PC-9 (cell line): ENCODE measurements around the gene SEC23B. TPM values are rescaled to one million over a fixed set of nuclear protein-coding genes. Genes with fewer than 3 reads are reported as not detected.

Experiments
- BruUV-seq: library from RNA; stranded (reverse); fragments of 400-500 nt; replicated peaks from 2 replicates; lab custom pipeline; 2021; lab: Mats Ljungman, UMichigan
- CTCF ChIA-PET: fragments of 300-600 bp; sonication (Branson Sonifier 250); formaldehyde crosslinking; loops from one replicate; lab custom pipeline; 2022; ENCODE audit warnings: antibody characterized with exemption; lab: Charles Lee
- POLR2A ChIA-PET: fragments of 300-600 bp; sonication (Branson Sonifier 250); formaldehyde crosslinking; loops from one replicate; lab custom pipeline; 2022; ENCODE audit warnings: antibody characterized with exemption; ENCODE audit not compliant: unreplicated experiment; lab: Charles Lee
- DNase-seq, 2 experiments: peaks; one replicate each; pipeline versions ENCODE4 v3.0.0 to v3.0.0-alpha.2; 2015 to 2022; ENCODE audit warnings: mixed read lengths in 1 of 2
- H2AFZ ChIP-seq: fragments of 200-600 bp; sonication (generic); 2 replicates; pipeline ENCODE4 v1.8.1; 2017; ENCODE audit warnings: antibody characterized with exemption
- H3F3A ChIP-seq: fragments of 200-600 bp; sonication (generic); 2 replicates; pipeline ENCODE4 v1.8.1; 2017; ENCODE audit warnings: antibody characterized with exemption, mild to moderate bottlenecking, low read depth; ENCODE audit not compliant: insufficient read depth
- H3K27ac ChIP-seq: fragments of 200-600 bp; sonication (generic); 2 replicates; pipeline ENCODE4 v1.6.1; 2016; ENCODE audit warnings: mixed run types
- H3K27me3 ChIP-seq: fragments of 200-600 bp; sonication (generic); 2 replicates; pipeline ENCODE4 v1.6.1; 2016; ENCODE audit warnings: low read depth, mixed run types; ENCODE audit not compliant: insufficient read depth
- H3K36me3 ChIP-seq: fragments of 200-600 bp; sonication (generic); 2 replicates; pipeline ENCODE4 v1.6.1; 2016; ENCODE audit warnings: low read depth, mixed run types
- H3K4me1 ChIP-seq: fragments of 200-600 bp; sonication (generic); replicated peaks from 2 replicates; pipeline ENCODE4 v1.6.1; 2016; ENCODE audit warnings: mixed run types; ENCODE audit not compliant: insufficient read depth
- H3K4me2 ChIP-seq: fragments of 200-600 bp; sonication (generic); 2 replicates; pipeline ENCODE4 v1.6.1; 2017; ENCODE audit warnings: mixed run types
- H3K4me3 ChIP-seq: fragments of 200-600 bp; sonication (generic); 2 replicates; pipeline ENCODE4 v1.6.1; 2016; ENCODE audit warnings: mixed run types
- H3K79me2 ChIP-seq: fragments of 200-600 bp; sonication (generic); 2 replicates; pipeline ENCODE4 v1.6.1; 2017; ENCODE audit warnings: low read depth, mixed run types
- H3K9me2 ChIP-seq: fragments of 200-600 bp; sonication (generic); 2 replicates; pipeline ENCODE4 v1.8.1; 2017; ENCODE audit warnings: mild to moderate bottlenecking; ENCODE audit not compliant: insufficient read depth
- H3K9me3 ChIP-seq: fragments of 200-600 bp; sonication (generic); 2 replicates; pipeline ENCODE4 v1.8.1; 2016; ENCODE audit warnings: low read depth; ENCODE audit not compliant: insufficient read depth
- H4K20me1 ChIP-seq: fragments of 200-600 bp; sonication (generic); 2 replicates; pipeline ENCODE4 v1.8.1; 2017; ENCODE audit not compliant: insufficient read depth
- EZH2 ChIP-seq: fragments of 200-600 bp; sonication (generic); IDR thresholded peaks from 2 replicates; pipeline ENCODE4 v1.8.0; 2017; ENCODE audit warnings: antibody characterized with exemption, low read depth
- intact Hi-C: fragments of 100-400 bp; cut with micrococcal nuclease; formaldehyde crosslinking; loops from one replicate; pipeline ENCODE4 v1.10.0; 2022; ENCODE audit not compliant: unreplicated experiment
- total RNA-seq: library from RNA; stranded (reverse); gene quantifications from 2 replicates; pipeline ENCODE4 v1.2.3, GENCODE V29; 2021
- TF ChIP-seq, protein P1 (sequence below): fragments of 200-600 bp; sonication (generic); conservative IDR thresholded peaks from 2 replicates; pipeline ENCODE4 v1.6.1; 2017; ENCODE audit warnings: mixed run types, antibody characterized with exemption, mild to moderate bottlenecking, moderate library complexity

SEC23B gene
- total RNA-seq, 1 experiment from 2014 or later = 78.5 TPM

GRCh38 chr20:18580012-18580411, 72.3 kb downstream of the SEC23B start:
- no peaks in the 10 kb centered on the region for H3K9me3 ChIP-seq
- no peak overlapping the region for H3K4me2 ChIP-seq
- no peak overlapping the region for H3K4me3 ChIP-seq
- CTCF ChIA-PET = no interaction called here
- H4K20me1 ChIP-seq = no peaks in the 10 kb centered on the region
- no TSS peak for BruUV-seq
- no peaks in the 10 kb centered on the region; the same call in 1 of the 2 replicates for H3K4me1 ChIP-seq
- no peaks in the 10 kb centered on the region for H3K36me3 ChIP-seq
- H3K9me2 ChIP-seq = no peaks in the 10 kb centered on the region
- H3K27ac ChIP-seq = no peak overlapping the region
- no peak for TF ChIP-seq EZH2
- TF ChIP-seq, protein P1, sequence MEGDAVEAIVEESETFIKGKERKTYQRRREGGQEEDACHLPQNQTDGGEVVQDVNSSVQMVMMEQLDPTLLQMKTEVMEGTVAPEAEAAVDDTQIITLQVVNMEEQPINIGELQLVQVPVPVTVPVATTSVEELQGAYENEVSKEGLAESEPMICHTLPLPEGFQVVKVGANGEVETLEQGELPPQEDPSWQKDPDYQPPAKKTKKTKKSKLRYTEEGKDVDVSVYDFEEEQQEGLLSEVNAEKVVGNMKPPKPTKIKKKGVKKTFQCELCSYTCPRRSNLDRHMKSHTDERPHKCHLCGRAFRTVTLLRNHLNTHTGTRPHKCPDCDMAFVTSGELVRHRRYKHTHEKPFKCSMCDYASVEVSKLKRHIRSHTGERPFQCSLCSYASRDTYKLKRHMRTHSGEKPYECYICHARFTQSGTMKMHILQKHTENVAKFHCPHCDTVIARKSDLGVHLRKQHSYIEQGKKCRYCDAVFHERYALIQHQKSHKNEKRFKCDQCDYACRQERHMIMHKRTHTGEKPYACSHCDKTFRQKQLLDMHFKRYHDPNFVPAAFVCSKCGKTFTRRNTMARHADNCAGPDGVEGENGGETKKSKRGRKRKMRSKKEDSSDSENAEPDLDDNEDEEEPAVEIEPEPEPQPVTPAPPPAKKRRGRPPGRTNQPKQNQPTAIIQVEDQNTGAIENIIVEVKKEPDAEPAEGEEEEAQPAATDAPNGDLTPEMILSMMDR = no peak
- intact Hi-C loops = no loop called here
- no peak for DNase-seq
- no peaks in the 10 kb centered on the region for H3K27me3 ChIP-seq
- H2AFZ ChIP-seq = no peak overlapping the region
- POLR2A ChIA-PET = no interaction called here
- H3K79me2 ChIP-seq = no peaks in the 10 kb centered on the region
- no peaks in the 10 kb centered on the region for H3F3A ChIP-seq

DNA sequence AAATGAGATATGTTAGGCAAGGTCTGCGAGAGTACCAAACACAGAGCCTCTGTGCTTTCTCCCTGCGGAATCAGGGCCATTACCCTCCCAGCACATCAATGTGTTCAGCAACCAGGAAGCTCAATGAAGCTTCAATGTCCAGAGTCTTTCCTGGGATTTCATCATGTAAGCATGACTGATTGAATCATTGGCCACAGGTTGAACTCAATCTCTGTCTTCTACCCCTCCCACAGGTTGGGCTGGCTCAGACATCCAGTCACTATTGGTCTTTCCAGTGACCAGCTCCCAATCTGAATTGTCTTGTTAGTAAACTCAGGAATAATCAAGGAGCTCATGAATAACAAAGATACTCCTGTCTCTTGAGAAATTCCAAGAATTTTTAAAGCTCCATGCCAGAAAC, 77.4 kb downstream of the SEC23B start:
- intact Hi-C loops = no loop called here
- Histone ChIP-seq H4K20me1 (no peaks in the 10 kb centered on the region; the same call in 1 of the 2 replicates), H3K9me2 (no peaks in the 10 kb centered on the region), H3K9me3 (no peaks in the 10 kb centered on the region), H3F3A (no peaks in the 10 kb centered on the region), H3K27ac (peak overlapping the region; percentile 49), H3K4me2 (no peak overlapping the region), H3K36me3 (no peaks in the 10 kb centered on the region), H3K27me3 (no peaks in the 10 kb centered on the region), H2AFZ (no peak overlapping the region), H3K4me1 (peaks cover 12% of the 10 kb centered on the region; the same call in 1 of the 2 replicates), H3K79me2 (peaks cover 20% of the 10 kb centered on the region), H3K4me3 (no peak overlapping the region)
- BruUV-seq = no TSS peak
- CTCF ChIA-PET = no interaction called here
- TF ChIP-seq EZH2 = no peak
- TF ChIP-seq, protein P1 = no peak
- peak; percentile 28 to 40 for DNase-seq
- POLR2A ChIA-PET = interaction anchor here (0.6 to 0.7 kb wide), 2 partner anchors 30 to 197 kb away, joined by 5 to 14 read pairs; no protein-coding TSS in a partner anchor

DNA sequence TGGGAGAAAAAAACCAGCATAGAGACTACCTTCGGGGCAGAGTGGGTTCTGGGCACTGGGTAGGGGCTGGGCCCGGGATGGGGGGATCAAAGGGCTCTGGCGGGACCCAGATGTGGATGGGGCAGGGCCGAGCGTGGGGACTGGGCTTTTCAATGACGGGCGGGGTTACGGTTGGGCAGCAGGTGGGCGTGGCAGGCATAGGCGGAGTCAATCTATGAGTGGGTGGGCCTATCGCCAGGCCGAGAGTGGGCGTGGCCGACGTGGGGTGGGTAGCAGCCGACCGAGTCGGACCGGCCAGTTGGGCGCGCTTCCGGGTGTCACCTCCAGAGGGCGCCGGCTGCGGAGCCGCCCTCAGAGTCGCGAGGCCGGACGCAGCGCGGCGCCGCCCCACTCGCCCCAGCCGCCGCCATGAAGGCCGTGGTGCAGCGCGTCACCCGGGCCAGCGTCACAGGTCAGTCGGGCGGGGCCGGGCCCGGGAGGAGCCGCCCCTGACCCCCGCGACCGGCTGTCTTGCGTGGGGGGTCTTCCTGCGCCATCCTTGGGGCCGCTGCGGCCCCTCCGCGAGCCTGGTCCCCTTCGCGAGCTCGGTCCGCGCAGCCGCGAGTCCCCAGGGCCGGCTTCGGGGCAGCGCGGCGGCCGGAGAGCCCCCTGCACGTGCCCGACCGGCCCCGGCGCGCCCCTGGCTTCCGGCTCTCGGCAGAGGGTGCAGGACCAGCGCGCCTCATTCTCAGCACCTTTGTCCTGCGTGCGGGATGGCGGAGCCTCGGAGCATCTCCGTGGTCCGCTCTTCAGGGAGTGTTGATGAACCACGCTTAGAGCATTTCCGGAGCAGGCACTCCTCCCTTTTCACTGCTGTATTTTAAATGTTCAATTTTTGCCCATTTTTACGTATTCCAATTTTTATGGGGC, 80.2 kb downstream of the SEC23B start, which contains the start of gene DTD1:
TSS of gene DTD1 (plus strand) at position 390 of the 909 bp plus-strand sequence. CDS start at position 409, 19 bp downstream.
- no peaks in the 10 kb centered on the region for H3K27me3 ChIP-seq
- POLR2A ChIA-PET = no interaction called here
- CTCF ChIA-PET = no interaction called here
- TF ChIP-seq, protein P1 = peak; percentile 75
- TF ChIP-seq EZH2 = no peak
- peak within 1 kb of the TSS; percentile 76 for H2AFZ ChIP-seq
- peak; percentile 66 to 95 for DNase-seq
- no peaks in the 10 kb centered on the region; the same call in 1 of the 2 replicates for H4K20me1 ChIP-seq
- H3K9me2 ChIP-seq = no peaks in the 10 kb centered on the region
- intact Hi-C loops = loop anchor here (1.0 kb wide), 1 partner anchor 21 kb away; the partner anchor contains the start of gene SMIM26
- no peaks in the 10 kb centered on the region for H3K36me3 ChIP-seq
- no TSS peak for BruUV-seq
- peaks cover 12% of the 10 kb centered on the region; the same call in 1 of the 2 replicates for H3K4me1 ChIP-seq
- peak within 1 kb of the TSS; percentile 25 for H3K27ac ChIP-seq
- H3K4me2 ChIP-seq = peak within 1 kb of the TSS; percentile 77
- H3K9me3 ChIP-seq = no peaks in the 10 kb centered on the region
- peaks cover 30% of the 10 kb centered on the region for H3K79me2 ChIP-seq
- H3F3A ChIP-seq = 0 out of 2 replicates have a peak, but pooled peaks cover 3% of the 10 kb centered on the region
- peak within 1 kb of the TSS; percentile 50 for H3K4me3 ChIP-seq
